HG02678 (cell line): ENCODE data around the gene ERGIC2.
"Not testable (repeated sequence)": the region's sequence is repeated elsewhere in the genome, so short reads cannot be mapped to it uniquely, and the experiment has no call there.

Experiments
- ATAC-seq: cut with Tn5 transposase; IDR thresholded peaks from one replicate; pipeline ENCODE4 v1.9.1; 2021; ENCODE audit warnings: mild to moderate bottlenecking, moderate library complexity; ENCODE audit not compliant: unreplicated experiment

ERGIC2 gene, protein sequence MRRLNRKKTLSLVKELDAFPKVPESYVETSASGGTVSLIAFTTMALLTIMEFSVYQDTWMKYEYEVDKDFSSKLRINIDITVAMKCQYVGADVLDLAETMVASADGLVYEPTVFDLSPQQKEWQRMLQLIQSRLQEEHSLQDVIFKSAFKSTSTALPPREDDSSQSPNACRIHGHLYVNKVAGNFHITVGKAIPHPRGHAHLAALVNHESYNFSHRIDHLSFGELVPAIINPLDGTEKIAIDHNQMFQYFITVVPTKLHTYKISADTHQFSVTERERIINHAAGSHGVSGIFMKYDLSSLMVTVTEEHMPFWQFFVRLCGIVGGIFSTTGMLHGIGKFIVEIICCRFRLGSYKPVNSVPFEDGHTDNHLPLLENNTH

DNA sequence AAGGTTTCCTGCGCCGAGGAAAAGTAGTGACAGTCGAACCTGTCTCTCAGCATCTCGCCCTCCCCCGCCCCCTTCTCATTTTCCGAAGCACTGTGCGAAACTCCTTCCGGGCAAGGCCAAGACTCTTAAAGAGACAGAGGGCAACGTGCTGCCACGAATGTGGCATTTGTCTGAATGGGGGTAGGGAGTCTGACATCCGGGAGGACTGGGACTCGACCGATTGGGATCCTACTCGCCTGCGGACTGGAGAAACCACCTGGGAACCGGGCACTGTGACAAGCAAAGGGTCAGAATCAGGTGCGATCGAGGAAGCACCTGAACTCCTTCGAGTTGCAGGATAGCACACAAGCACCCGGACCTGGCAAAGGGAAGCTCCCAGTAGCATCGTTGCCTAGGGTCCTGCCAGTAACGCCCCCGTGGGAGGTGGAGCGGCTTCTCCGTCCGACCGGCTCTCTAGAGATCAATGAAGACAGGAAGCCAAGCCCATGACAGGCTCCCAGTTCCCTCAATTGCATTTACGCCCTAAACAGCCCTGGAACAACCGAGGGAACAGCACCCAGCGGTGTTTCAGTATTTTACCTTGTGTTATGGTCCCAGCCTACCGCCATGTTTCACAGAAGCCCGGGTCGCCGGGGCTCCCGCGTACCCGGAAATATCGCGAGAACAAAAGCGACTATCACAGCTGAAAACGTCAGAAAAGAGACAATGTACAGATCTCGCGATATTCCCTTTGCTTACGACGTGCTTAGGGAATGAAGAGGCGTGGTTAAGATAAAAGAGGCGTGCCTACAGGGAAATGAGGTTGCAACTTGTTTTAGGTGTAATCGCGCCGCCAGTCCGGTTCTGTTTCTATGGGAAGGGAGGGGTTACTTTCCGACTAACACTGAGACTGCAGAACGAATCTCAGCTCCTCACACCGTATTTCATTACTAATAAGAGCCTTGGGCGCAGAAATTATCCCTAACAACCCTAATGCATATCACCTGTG lies at the start of gene ERGIC2:
ERGIC2 (minus strand) TSS at position 637 of the 988 bp plus-strand sequence. CDS start 9,539 bp downstream, outside the sequence.
- ATAC-seq = peak; percentile 95

- no peak for ATAC-seq
These were observed 49.7 kb upstream of the ERGIC2 start for GRCh38 chr12:29430716-29431044.

DNA sequence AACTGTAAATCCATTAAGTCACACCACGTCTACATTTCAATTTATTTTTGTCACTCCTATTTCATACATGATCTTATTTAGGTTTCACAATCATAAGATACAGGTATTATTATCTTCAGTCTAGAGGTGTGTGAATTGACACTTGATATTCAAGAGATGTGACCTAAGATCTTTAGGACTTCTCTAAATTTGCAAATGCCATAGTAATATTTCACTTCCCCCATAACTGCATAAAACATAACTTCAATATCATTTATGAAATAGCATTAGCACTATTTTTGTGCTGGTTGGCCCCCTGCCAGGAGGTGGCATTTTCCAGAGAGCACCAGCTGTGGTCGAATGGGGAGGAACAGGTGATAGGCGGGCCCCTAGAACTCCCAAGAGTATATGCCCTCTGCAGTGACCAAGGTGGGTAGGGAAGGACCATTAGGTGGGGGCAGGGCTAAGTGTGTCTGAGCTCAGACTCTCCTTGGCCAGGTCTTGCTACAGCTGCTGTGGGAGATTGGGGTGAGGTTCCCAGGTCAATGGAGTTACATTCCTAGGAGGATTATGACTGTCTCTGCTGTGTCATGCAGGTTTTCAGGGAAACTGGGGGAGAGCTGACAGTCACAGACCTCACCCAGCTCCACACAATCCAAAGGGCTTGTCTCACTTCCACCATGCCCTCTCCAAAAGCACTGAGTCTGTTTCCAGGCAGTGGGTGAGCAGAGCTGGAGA lies 49.2 kb upstream of the ERGIC2 start:
- no peak for ATAC-seq

DNA sequence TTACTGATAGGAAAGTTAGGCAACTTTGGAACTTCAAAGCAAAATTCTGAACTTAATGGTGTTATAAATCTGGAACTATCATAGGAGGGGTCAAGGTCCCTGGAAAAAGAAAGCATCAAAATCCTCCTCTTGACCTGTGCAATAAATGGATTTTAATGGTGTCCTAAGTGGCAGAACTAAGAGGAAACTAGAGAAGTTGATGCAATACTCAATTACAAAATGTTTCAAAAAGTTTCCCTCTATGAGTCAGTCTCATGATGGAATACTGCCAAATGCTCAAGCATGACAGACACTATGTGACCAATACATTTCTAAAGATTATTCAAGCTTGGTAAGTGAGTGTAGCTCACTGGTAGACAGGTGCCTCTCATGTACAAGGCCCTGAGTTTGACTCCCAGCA lies 47.7 kb upstream of the ERGIC2 start:
- peak; percentile 40 for ATAC-seq

- peak; percentile 98 for ATAC-seq
These were observed 47.0 kb upstream of the ERGIC2 start for GRCh38 chr12:29427964-29428363.

DNA sequence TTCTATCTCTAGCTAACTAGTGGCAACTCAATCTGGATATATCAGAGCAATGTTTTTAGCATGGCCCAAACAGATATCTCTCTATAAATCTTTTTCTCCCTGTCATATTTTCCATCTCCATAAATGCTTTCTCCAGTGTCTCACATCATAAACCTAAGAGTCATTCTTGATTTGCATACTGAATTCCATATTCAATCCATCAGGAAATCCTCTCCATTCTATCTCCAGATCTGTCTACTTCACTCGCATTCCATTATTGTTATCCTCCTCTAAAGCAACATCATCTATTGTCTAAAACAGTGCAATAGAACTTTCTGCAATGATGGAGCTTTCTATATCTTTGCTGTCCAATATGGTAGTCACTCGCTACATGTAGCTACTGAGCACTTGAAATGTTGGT lies 45.5 kb upstream of the ERGIC2 start:
- ATAC-seq = no peak

DNA sequence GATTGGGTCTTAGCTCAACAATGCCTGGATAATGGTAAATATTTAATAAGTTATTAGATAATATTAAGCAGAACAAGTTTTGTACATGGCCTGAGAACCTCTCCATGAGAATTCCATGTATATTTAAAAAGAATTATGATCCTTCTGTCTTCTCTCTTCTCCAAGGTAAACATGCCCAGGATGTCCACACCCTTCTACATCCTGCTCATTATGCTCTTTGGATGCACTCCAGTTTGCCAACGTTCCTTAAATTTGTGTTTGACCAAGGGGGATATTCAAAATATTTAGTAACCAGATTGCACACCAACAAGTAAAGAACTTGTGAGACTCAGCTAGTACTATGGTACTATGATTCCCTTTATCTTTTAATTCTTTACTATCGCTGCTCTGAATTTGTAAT lies 44.8 kb upstream of the ERGIC2 start:
- no peak for ATAC-seq

DNA sequence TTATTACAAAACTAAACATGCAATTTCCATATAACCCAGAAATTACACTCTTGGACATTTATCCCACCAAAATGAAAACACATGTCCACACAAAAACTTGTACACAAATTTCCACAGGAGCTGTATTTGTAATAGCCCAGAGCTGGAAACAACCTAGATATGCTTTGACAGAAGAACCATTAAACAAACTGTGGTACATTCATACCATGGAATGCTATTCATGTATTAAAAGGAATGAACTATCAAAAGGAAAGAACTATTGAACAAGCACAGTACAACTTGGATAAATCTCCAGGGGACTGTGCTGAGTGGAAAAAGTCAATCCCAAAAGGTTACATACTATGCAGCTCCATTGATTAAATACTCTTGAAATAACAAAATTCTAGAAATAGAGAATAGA lies 35.8 kb upstream of the ERGIC2 start:
- ATAC-seq = no peak

GRCh38 chr12:29415111-29415510 lies 34.1 kb upstream of the ERGIC2 start:
- ATAC-seq = no peak

GRCh38 chr12:29414368-29414767 lies 33.4 kb upstream of the ERGIC2 start:
- ATAC-seq = no peak

DNA sequence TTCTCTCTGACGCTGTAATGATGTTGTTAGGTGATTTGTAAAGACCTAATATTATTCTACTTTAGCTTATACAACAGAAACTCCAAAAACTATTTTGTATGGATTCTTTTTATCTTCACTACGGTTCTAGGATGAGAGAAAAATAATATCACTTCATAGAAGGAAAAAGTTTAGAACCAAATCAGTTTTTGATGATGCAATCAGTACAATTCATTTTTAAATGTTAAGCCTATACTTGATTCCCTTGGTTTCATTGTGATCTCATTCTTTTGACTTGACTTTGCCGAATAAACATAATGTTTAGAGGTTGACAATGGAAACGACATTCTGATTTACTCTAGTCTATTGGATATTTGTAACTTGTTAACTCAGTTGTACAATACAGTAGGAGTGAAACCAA lies 24.6 kb upstream of the ERGIC2 start:
- ATAC-seq = no peak

DNA sequence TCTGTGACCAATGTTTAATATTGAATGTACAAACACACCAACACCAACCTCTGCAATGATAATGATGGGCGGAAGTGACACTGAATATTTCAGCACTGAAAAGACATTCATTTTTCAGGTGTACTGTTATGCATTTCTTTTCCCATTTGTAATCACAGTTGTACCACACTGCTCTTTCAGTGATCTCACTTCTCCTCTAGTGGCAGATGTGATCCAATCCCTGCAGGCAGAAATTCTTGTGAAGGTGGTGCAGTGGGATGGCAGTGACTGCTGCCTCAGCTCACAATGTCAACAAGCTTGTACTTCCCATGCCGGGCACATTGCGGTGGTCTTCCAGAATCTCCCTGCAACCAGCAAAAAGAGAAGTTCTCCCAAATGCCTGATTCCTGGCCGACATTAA lies 23.0 kb upstream of the ERGIC2 start:
- no peak for ATAC-seq

GRCh38 chr12:29402437-29402836 lies 21.5 kb upstream of the ERGIC2 start:
- ATAC-seq = no peak

GRCh38 chr12:29398495-29398894 lies 17.5 kb upstream of the ERGIC2 start:
- no peak for ATAC-seq

DNA sequence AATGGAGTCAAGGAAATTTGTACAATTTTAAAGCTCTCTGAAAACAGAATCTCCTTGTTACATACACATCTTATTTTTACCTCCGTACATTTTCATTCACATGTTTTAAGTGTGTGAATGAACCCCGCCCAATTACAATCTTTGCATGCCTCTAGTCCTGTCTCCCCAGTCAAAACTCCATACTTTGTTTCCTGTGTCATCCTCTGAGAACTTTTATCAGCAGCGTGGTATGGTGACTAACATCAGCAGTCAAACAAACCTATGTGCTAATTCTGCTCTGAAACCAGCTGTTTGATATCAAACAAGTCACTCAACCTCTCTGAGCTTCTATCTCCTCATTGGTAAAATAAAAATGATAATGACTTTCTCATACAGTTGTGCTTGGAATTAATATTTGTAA lies 15.8 kb upstream of the ERGIC2 start:
- ATAC-seq = no peak

GRCh38 chr12:29395356-29395755 lies 14.4 kb upstream of the ERGIC2 start:
- ATAC-seq = no peak

DNA sequence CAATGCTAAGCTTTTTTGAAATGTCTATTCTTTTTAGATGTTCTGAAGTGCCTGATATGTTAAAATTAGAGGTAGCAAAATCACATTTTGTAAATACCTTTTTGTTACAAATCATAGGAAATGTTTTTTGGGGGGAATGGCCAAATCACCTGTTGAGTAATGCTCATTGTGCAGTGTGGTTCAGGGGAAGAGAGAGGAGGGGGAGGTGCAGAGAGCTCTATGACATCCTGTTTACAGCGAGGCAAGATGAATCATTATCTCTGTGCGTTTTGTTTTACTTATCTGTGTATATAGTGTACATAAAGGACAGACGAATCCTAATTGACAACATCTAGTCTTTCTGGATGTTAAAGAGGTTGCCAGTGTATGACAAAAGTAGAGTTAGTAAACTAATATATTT lies 9.4 kb upstream of the ERGIC2 start:
- ATAC-seq = not testable (repeated sequence)

- no peak for ATAC-seq
These were observed 8.4 kb upstream of the ERGIC2 start for GRCh38 chr12:29389295-29389919.

DNA sequence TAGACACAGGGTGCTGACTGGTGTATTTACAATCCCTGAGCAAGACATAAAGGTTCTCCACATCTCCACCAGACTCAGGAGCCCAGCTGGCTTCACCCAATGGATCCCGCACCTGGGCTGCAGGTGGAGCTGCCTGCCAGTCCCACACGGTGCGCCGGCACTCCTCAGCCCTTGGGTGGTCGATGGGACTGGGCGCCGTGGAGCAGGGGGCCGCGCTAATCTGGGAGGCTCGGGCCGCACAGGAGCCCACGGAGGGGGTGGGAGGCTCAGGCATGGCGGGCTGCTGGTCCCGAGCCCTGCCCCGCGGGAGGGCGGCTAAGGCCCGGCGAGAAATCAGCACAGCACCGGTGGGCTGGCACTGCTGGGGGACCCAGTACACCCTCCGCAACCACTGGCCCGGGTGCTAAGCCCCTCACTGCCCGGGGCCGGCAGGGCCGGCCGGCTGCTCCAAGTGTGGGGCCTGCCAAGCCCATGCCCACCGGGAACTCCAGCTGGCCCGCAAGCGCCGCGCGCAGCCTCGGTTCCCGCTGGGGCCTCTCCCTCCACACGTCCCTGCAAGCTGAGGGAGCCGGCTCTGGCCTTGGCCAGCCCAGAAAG lies 5.2 kb upstream of the ERGIC2 start:
- ATAC-seq = not testable (repeated sequence)

GRCh38 chr12:29385194-29385593 lies 4.2 kb upstream of the ERGIC2 start:
- not testable (repeated sequence) for ATAC-seq
